MM.1S (cell line): ENCODE measurements around the gene DNAJC27.

Source experiments
- DNase-seq: peaks from one replicate; pipeline ENCODE4 v3.0.0-alpha.2; 2015
- H2AFZ ChIP-seq: fragments of 300-600 bp; sonication (generic); 2 replicates; pipeline ENCODE4 v1.6.0; 2016; ENCODE audit warnings: antibody characterized with exemption, low read length
- H3F3A ChIP-seq: fragments of 300-600 bp; sonication (generic); 2 replicates; pipeline ENCODE4 v1.6.1; 2016; ENCODE audit warnings: mild to moderate bottlenecking, antibody characterized with exemption, low read length, moderate library complexity, mixed read lengths; ENCODE audit not compliant: insufficient read depth
- H3K27ac ChIP-seq: fragments of 300-600 bp; sonication (generic); 2 replicates; pipeline ENCODE4 v1.5.1; 2016; ENCODE audit warnings: mild to moderate bottlenecking, low read length
- H3K27me3 ChIP-seq: fragments of 300-600 bp; sonication (generic); replicated peaks from 2 replicates; pipeline ENCODE4 v1.6.0; 2016; ENCODE audit warnings: low read length; ENCODE audit not compliant: insufficient read depth
- H3K36me3 ChIP-seq: fragments of 300-600 bp; sonication (generic); replicated peaks from 2 replicates; pipeline ENCODE4 v1.6.1; 2016; ENCODE audit warnings: mild to moderate bottlenecking, low read length, mixed read lengths; ENCODE audit not compliant: insufficient read depth
- H3K4me1 ChIP-seq: fragments of 300-600 bp; sonication (generic); 2 replicates; pipeline ENCODE4 v1.6.1; 2016; ENCODE audit warnings: low read length, mixed read lengths
- H3K4me2 ChIP-seq: fragments of 300-600 bp; sonication (generic); 2 replicates; pipeline ENCODE4 v1.6.0; 2016; ENCODE audit warnings: low read depth, low read length
- H3K4me3 ChIP-seq: fragments of 300-600 bp; sonication (generic); 2 replicates; pipeline ENCODE4 v1.5.1; 2016; ENCODE audit warnings: low read length, mixed read lengths
- H3K79me2 ChIP-seq: fragments of 300-600 bp; sonication (generic); 2 replicates; pipeline ENCODE4 v1.6.1; 2016; ENCODE audit warnings: mixed run types, low read length, mixed read lengths
- H3K9ac ChIP-seq: fragments of 300-600 bp; sonication (generic); 2 replicates; pipeline ENCODE4 v1.6.1; 2016; ENCODE audit warnings: low read length, mixed read lengths
- H3K9me2 ChIP-seq: fragments of 300-600 bp; sonication (generic); replicated peaks from 2 replicates; pipeline ENCODE4 v1.6.1; 2016; ENCODE audit warnings: mild to moderate bottlenecking, low read length, mixed read lengths; ENCODE audit not compliant: insufficient read depth
- H3K9me3 ChIP-seq: fragments of 300-600 bp; sonication (generic); replicated peaks from 2 replicates; pipeline ENCODE4 v1.6.1; 2016; ENCODE audit warnings: mild to moderate bottlenecking, low read length, mixed read lengths; ENCODE audit not compliant: insufficient read depth
- H4K20me1 ChIP-seq: fragments of 300-600 bp; sonication (generic); 2 replicates; pipeline ENCODE4 v1.6.1; 2016; ENCODE audit warnings: mild to moderate bottlenecking, low read length, moderate library complexity, mixed read lengths; ENCODE audit not compliant: insufficient read depth
- CTCF ChIP-seq: fragments of 300-600 bp; sonication (generic); IDR thresholded peaks from 2 replicates; pipeline ENCODE4 v1.5.1; 2016; ENCODE audit warnings: antibody characterized with exemption, low read length, mixed read lengths
- EZH2 ChIP-seq: fragments of 300-600 bp; sonication (generic); optimal IDR thresholded peaks from 2 replicates; pipeline ENCODE3; 2017; ENCODE audit warnings: low read depth, mild to moderate bottlenecking, antibody characterized with exemption, low read length, mixed read lengths
- EZH2phosphoT487 ChIP-seq: fragments of 300-600 bp; sonication (generic); IDR thresholded peaks from 2 replicates; pipeline ENCODE4 v1.6.1; 2018; ENCODE audit warnings: antibody characterized with exemption, low read length

DNAJC27 gene

GRCh38 chr2:24932715-24933114 lies 39.0 kb downstream of the DNAJC27 start:
- no peak overlapping the region for H3K4me2 ChIP-seq
- H2AFZ ChIP-seq: no peak overlapping the region
- H3K9ac ChIP-seq: no peak overlapping the region
- peaks cover 11% of the 10 kb centered on the region for H3F3A ChIP-seq
- H3K4me1 ChIP-seq: peaks cover 14% of the 10 kb centered on the region
- no peaks in the 10 kb centered on the region for H3K9me2 ChIP-seq
- no peaks in the 10 kb centered on the region for H4K20me1 ChIP-seq
- no peak overlapping the region for H3K4me3 ChIP-seq
- no peaks in the 10 kb centered on the region for H3K79me2 ChIP-seq
- DNase-seq: no peak
- TF ChIP-seq EZH2phosphoT487 (no peak), EZH2 (no peak), CTCF (no peak)
- no peak overlapping the region for H3K27ac ChIP-seq
- no peaks in the 10 kb centered on the region for H3K36me3 ChIP-seq
- no peaks in the 10 kb centered on the region for H3K9me3 ChIP-seq
- H3K27me3 ChIP-seq: no peaks in the 10 kb centered on the region

GRCh38 chr2:24930768-24931167 lies 41.0 kb downstream of the DNAJC27 start:
- H3F3A ChIP-seq: peaks cover 11% of the 10 kb centered on the region
- TF ChIP-seq EZH2 (no peak), EZH2phosphoT487 (no peak), CTCF (no peak)
- H3K9ac ChIP-seq: no peak overlapping the region
- peak overlapping the region; percentile 49; the same call in 1 of the 2 replicates for H3K27ac ChIP-seq
- H3K4me3 ChIP-seq: no peak overlapping the region
- peak overlapping the region; percentile 87 for H2AFZ ChIP-seq
- no peaks in the 10 kb centered on the region for H3K36me3 ChIP-seq
- H3K4me1 ChIP-seq: peaks cover 14% of the 10 kb centered on the region
- no peaks in the 10 kb centered on the region for H4K20me1 ChIP-seq
- no peaks in the 10 kb centered on the region for H3K27me3 ChIP-seq
- no peaks in the 10 kb centered on the region for H3K79me2 ChIP-seq
- H3K9me3 ChIP-seq: no peaks in the 10 kb centered on the region
- peak overlapping the region; percentile 55 for H3K4me2 ChIP-seq
- no peaks in the 10 kb centered on the region for H3K9me2 ChIP-seq
- DNase-seq: peak; percentile 89

- no peak overlapping the region for H3K4me3 ChIP-seq
- no peaks in the 10 kb centered on the region for H4K20me1 ChIP-seq
- H3K9ac ChIP-seq: no peak overlapping the region
- H2AFZ ChIP-seq: no peak overlapping the region
- no peaks in the 10 kb centered on the region for H3K79me2 ChIP-seq
- no peaks in the 10 kb centered on the region for H3K9me3 ChIP-seq
- no peaks in the 10 kb centered on the region for H3K9me2 ChIP-seq
- TF ChIP-seq CTCF: no peak
- TF ChIP-seq EZH2: no peak
- no peak for TF ChIP-seq EZH2phosphoT487
- H3K27me3 ChIP-seq: no peaks in the 10 kb centered on the region
- no peak for DNase-seq
- H3K4me2 ChIP-seq: no peak overlapping the region
- H3K36me3 ChIP-seq: no peaks in the 10 kb centered on the region
- peaks cover 11% of the 10 kb centered on the region for H3F3A ChIP-seq
- peaks cover 14% of the 10 kb centered on the region for H3K4me1 ChIP-seq
- H3K27ac ChIP-seq: no peak overlapping the region
Observed at GRCh38 chr2:24929230-24929629, 42.5 kb downstream of the DNAJC27 start.
